ENCODE results near the gene PHOSPHO2.

Gene PHOSPHO2

GRCh38 chr2:169738566-169739229, 44.4 kb downstream of the PHOSPHO2 start:
- no peaks in the 10 kb centered on the region for H3K9me3 ChIP-seq (replicated peaks; ENCODE audit: insufficient read depth, low read length)
- H2AFZ ChIP-seq (ENCODE audit: low read length), result no peak overlapping the region
- no peaks in the 10 kb centered on the region for H3F3A ChIP-seq (ENCODE audit: insufficient read depth, low read length)
- TF ChIP-seq EZH2 (optimal IDR thresholded peaks at IDR 0.05; ENCODE audit: low read depth, low read length), result no peak
- no peak for TF ChIP-seq EZH2phosphoT487 (IDR thresholded peaks at IDR 0.05; ENCODE audit: low read length)
- TF ChIP-seq CTCF (IDR thresholded peaks at IDR 0.05; ENCODE audit: low read length), result no peak
- H3K9ac ChIP-seq (ENCODE audit: low read length), result no peak overlapping the region
- H3K4me2 ChIP-seq (ENCODE audit: low read depth, low read length), result no peak overlapping the region
- H3K4me3 ChIP-seq (ENCODE audit: low read length), result no peak overlapping the region
- no peak overlapping the region for H3K27ac ChIP-seq (ENCODE audit: low read length)
- H3K9me2 ChIP-seq (replicated peaks; ENCODE audit: insufficient read depth, low read length), result no peaks in the 10 kb centered on the region
- H3K79me2 ChIP-seq (ENCODE audit: low read length), result no peaks in the 10 kb centered on the region
- H4K20me1 ChIP-seq (ENCODE audit: insufficient read depth, low read length), result no peaks in the 10 kb centered on the region
- no peaks in the 10 kb centered on the region for H3K27me3 ChIP-seq (replicated peaks; ENCODE audit: insufficient read depth, low read length)
- no peak for DNase-seq
- no peaks in the 10 kb centered on the region for H3K4me1 ChIP-seq (ENCODE audit: low read length)
- H3K36me3 ChIP-seq (replicated peaks; ENCODE audit: insufficient read depth, low read length), result no peaks in the 10 kb centered on the region

DNA sequence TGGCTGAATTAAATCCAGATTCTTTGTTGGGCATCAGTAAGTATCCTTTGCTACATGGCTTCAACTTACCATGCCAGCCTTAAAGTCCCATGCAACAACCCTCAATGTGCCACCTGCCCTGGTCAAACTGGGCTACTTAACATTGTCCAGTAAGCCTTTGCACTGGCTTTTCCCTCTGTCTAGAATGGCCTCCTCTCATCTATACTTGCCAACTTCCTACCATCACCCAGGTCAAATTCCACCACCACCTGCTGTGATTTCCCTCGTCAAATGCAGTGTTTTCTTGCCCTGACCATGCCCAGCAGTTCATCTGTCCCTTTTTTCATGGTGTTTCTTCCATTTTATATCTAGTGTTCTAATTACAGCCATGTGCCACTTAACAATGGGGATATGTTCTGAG, 45.1 kb downstream of the PHOSPHO2 start:
- Histone ChIP-seq H3K27ac (ENCODE audit: low read length) (no peak overlapping the region), H3K27me3 (replicated peaks; ENCODE audit: insufficient read depth, low read length) (no peaks in the 10 kb centered on the region), H3K36me3 (replicated peaks; ENCODE audit: insufficient read depth, low read length) (no peaks in the 10 kb centered on the region), H4K20me1 (ENCODE audit: insufficient read depth, low read length) (no peaks in the 10 kb centered on the region), H3F3A (ENCODE audit: insufficient read depth, low read length) (no peaks in the 10 kb centered on the region), H3K9me3 (replicated peaks; ENCODE audit: insufficient read depth, low read length) (no peaks in the 10 kb centered on the region), H3K9ac (ENCODE audit: low read length) (no peak overlapping the region), H2AFZ (ENCODE audit: low read length) (no peak overlapping the region), H3K9me2 (replicated peaks; ENCODE audit: insufficient read depth, low read length) (no peaks in the 10 kb centered on the region), H3K79me2 (ENCODE audit: low read length) (no peaks in the 10 kb centered on the region), H3K4me2 (ENCODE audit: low read depth, low read length) (no peak overlapping the region), H3K4me1 (ENCODE audit: low read length) (no peaks in the 10 kb centered on the region), H3K4me3 (ENCODE audit: low read length) (no peak overlapping the region)
- DNase-seq, result no peak
- no peak for TF ChIP-seq EZH2phosphoT487 (IDR thresholded peaks at IDR 0.05; ENCODE audit: low read length)
- TF ChIP-seq EZH2 (optimal IDR thresholded peaks at IDR 0.05; ENCODE audit: low read depth, low read length), result no peak
- no peak for TF ChIP-seq CTCF (IDR thresholded peaks at IDR 0.05; ENCODE audit: low read length)

DNA sequence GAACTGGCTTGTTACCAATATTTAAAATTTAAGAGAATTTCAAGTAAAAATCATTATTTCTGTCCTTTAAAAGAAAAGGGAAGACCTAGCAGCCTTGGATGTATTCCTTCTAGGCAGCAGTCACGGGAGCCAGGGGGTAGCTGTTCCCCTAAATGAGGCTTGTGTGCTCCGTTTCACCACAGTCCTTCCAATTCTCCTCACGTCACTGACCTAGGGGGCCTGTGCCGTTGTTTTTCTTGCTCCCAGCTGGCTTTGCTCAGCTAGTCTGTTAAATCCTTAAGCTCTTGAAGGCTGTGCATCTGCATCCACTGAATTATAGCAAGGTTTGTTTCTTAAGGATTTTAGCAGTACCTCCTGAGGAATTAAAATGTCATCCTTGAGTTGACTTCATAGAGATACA, 49.3 kb downstream of the PHOSPHO2 start:
- H3K4me3 ChIP-seq (ENCODE audit: low read length), result no peak overlapping the region
- no peak overlapping the region for H3K4me2 ChIP-seq (ENCODE audit: low read depth, low read length)
- H4K20me1 ChIP-seq (ENCODE audit: insufficient read depth, low read length), result no peaks in the 10 kb centered on the region
- H3K27ac ChIP-seq (ENCODE audit: low read length), result no peak overlapping the region
- no peak overlapping the region for H2AFZ ChIP-seq (ENCODE audit: low read length)
- TF ChIP-seq EZH2 (optimal IDR thresholded peaks at IDR 0.05; ENCODE audit: low read depth, low read length), result no peak
- TF ChIP-seq EZH2phosphoT487 (IDR thresholded peaks at IDR 0.05; ENCODE audit: low read length), result no peak
- no peak for TF ChIP-seq CTCF (IDR thresholded peaks at IDR 0.05; ENCODE audit: low read length)
- H3K36me3 ChIP-seq (replicated peaks; ENCODE audit: insufficient read depth, low read length), result no peaks in the 10 kb centered on the region
- no peaks in the 10 kb centered on the region for H3K9me3 ChIP-seq (replicated peaks; ENCODE audit: insufficient read depth, low read length)
- H3F3A ChIP-seq (ENCODE audit: insufficient read depth, low read length), result no peaks in the 10 kb centered on the region
- no peak for DNase-seq
- H3K79me2 ChIP-seq (ENCODE audit: low read length), result no peaks in the 10 kb centered on the region
- no peaks in the 10 kb centered on the region for H3K4me1 ChIP-seq (ENCODE audit: low read length)
- H3K9me2 ChIP-seq (replicated peaks; ENCODE audit: insufficient read depth, low read length), result no peaks in the 10 kb centered on the region
- H3K27me3 ChIP-seq (replicated peaks; ENCODE audit: insufficient read depth, low read length), result no peaks in the 10 kb centered on the region
- no peak overlapping the region for H3K9ac ChIP-seq (ENCODE audit: low read length)
